PFSK-1 (cell line): ENCODE measurements around the gene SLC4A4.

Experiments
- FOXP2 ChIP-seq: optimal IDR thresholded peaks from 2 replicates; pipeline ENCODE3; 2011; ENCODE audit warnings: borderline replicate concordance, control low read depth, inconsistent platforms; ENCODE audit not compliant: insufficient read depth; ENCODE audit errors: extremely low read length, extremely low read depth
- POLR2AphosphoS5 ChIP-seq: IDR thresholded peaks from 2 replicates; pipeline ENCODE4 v1.6.1; 2012; ENCODE audit warnings: low read depth, mild to moderate bottlenecking, control low read depth, low read length, moderate library complexity
- SIN3A ChIP-seq: IDR thresholded peaks from 2 replicates; pipeline ENCODE4 v1.6.1; 2012; ENCODE audit warnings: mild to moderate bottlenecking, low read length, moderate library complexity, borderline replicate concordance; ENCODE audit not compliant: insufficient read depth
- TAF1 ChIP-seq: IDR thresholded peaks from 2 replicates; pipeline ENCODE4 v1.6.1; 2012; ENCODE audit warnings: low read length, control low read depth, borderline replicate concordance; ENCODE audit not compliant: insufficient read depth
- TF ChIP-seq, protein P1 (sequence below), 2 experiments: IDR thresholded peaks; 2 replicates each; pipeline versions ENCODE4 v1.6.1 to v1.8.0; 2011 to 2012; ENCODE audit warnings: low read depth in 2 of 2, low read length in 2 of 2, control low read depth in 1 of 2, inconsistent platforms in 1 of 2, mild to moderate bottlenecking in 1 of 2, moderate library complexity in 1 of 2; ENCODE audit not compliant: insufficient read depth in 1 of 2

GRCh38 chr4:71487344-71487920, 148.6 kb downstream of the SLC4A4 start:
- no peak for TF ChIP-seq SIN3A
- TF ChIP-seq, protein P1, sequence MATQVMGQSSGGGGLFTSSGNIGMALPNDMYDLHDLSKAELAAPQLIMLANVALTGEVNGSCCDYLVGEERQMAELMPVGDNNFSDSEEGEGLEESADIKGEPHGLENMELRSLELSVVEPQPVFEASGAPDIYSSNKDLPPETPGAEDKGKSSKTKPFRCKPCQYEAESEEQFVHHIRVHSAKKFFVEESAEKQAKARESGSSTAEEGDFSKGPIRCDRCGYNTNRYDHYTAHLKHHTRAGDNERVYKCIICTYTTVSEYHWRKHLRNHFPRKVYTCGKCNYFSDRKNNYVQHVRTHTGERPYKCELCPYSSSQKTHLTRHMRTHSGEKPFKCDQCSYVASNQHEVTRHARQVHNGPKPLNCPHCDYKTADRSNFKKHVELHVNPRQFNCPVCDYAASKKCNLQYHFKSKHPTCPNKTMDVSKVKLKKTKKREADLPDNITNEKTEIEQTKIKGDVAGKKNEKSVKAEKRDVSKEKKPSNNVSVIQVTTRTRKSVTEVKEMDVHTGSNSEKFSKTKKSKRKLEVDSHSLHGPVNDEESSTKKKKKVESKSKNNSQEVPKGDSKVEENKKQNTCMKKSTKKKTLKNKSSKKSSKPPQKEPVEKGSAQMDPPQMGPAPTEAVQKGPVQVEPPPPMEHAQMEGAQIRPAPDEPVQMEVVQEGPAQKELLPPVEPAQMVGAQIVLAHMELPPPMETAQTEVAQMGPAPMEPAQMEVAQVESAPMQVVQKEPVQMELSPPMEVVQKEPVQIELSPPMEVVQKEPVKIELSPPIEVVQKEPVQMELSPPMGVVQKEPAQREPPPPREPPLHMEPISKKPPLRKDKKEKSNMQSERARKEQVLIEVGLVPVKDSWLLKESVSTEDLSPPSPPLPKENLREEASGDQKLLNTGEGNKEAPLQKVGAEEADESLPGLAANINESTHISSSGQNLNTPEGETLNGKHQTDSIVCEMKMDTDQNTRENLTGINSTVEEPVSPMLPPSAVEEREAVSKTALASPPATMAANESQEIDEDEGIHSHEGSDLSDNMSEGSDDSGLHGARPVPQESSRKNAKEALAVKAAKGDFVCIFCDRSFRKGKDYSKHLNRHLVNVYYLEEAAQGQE (IDR thresholded peaks at IDR 0.05; ENCODE audit: insufficient read depth in 1 of 2, low read depth in 2 of 2, low read length in 2 of 2), result no peak
- no peak for TF ChIP-seq POLR2AphosphoS5
- TF ChIP-seq TAF1, result no peak
- TF ChIP-seq FOXP2, result no peak
